Stomach (tissue), 9 donors: ENCODE measurements around the gene NEK10. TPM values are rescaled to one million over a fixed set of nuclear protein-coding genes. Genes with fewer than 3 reads are reported as not detected.

Experiments used
- DNase-seq, 2 donors: peaks; one replicate each; pipeline versions ENCODE4 v3.0.0 to v3.0.0-alpha.2; 2013 to 2019
- H3K27ac ChIP-seq, 5 donors: fragments of 200-600 bp in 4 of 5; sonication (generic) in 4 of 5; one replicate each; pipeline ENCODE4 v1.5.1; 2013 to 2019; ENCODE audit warnings: mild to moderate bottlenecking in 1 of 5, moderate library complexity in 1 of 5
- H3K27me3 ChIP-seq, 3 donors: fragments of 200-600 bp; sonication (generic); one replicate each; pipeline ENCODE4 v1.5.1; 2017 to 2019; ENCODE audit warnings: mixed run types in 1 of 3
- H3K36me3 ChIP-seq, 4 donors: fragments of 200-600 bp; sonication (generic); 1 replicate in 3 of 4; 2 replicates in 1 of 4; pipeline ENCODE4 v1.5.1; 2016 to 2019
- H3K4me1 ChIP-seq, 4 donors: fragments of 200-600 bp; sonication (generic); one replicate each; pipeline ENCODE4 v1.5.1; 2016 to 2019
- H3K4me3 ChIP-seq, 4 donors: fragments of 200-600 bp; sonication (generic) in 3 of 4; one replicate each; pipeline ENCODE4 v1.5.1; 2016 to 2019; ENCODE audit warnings: mild to moderate bottlenecking in 1 of 4
- H3K9me3 ChIP-seq, 4 donors: fragments of 200-600 bp; sonication (generic); one replicate each; pipeline ENCODE4 v1.5.1; 2016 to 2019
- EP300 ChIP-seq: sonication (generic); formaldehyde crosslinking; IDR thresholded peaks from one replicate; pipeline ENCODE4 v1.6.1; 2017; ENCODE audit warnings: antibody characterized with exemption
- POLR2A ChIP-seq, 4 donors: fragments of 450-650 bp; IDR thresholded peaks; one replicate each; pipeline ENCODE4 v1.6.1; 2016; ENCODE audit warnings: antibody characterized with exemption in 4 of 4, control low read depth in 2 of 4, mild to moderate bottlenecking in 1 of 4, moderate library complexity in 1 of 4
- POLR2AphosphoS5 ChIP-seq, 3 donors: sonication (generic); formaldehyde crosslinking; IDR thresholded peaks; one replicate each; pipeline ENCODE4 v1.6.1; 2016; ENCODE audit warnings: antibody characterized with exemption in 3 of 3
- WGBS, 5 donors: extraction: QIAGEN DNeasy Blood & Tissue Kit in 3 of 5; methylation state at CpG; one replicate each; pipeline versions ENCODE4 v1.1.5 to v1.1.7; 2013 to 2018; 5-methylcytosine and 5-hydroxymethylcytosine counted together
- intact Hi-C: fragments of 100-400 bp; cut with DNase I; formaldehyde crosslinking; loops from one replicate; pipeline ENCODE4 v1.15.1; 2023; ENCODE audit warnings: low total_unique reads
- polyA plus RNA-seq, 3 donors: library from polyadenylated mRNA; stranded (reverse); fragments of 200-250 nt; gene quantifications; one replicate each; pipeline ENCODE4 v1.2.3, GENCODE V29; 2013
- total RNA-seq, 5 donors: library from RNA; depleted of rRNA; stranded (reverse); fragments of >200 nt; gene quantifications; one replicate each; pipeline versions ENCODE4 v1.1.0 to v1.2.3, GENCODE V29; 2014 to 2016
- TF ChIP-seq, protein P1 (sequence below), 7 experiments: fragments of 450-650 bp in 4 of 7; fragments of 200-600 bp in 3 of 7; sonication (generic) in 3 of 7; IDR thresholded peaks; one replicate each; pipeline ENCODE4 v1.5.1; 2016 to 2019; ENCODE audit warnings: antibody characterized with exemption in 7 of 7, control low read depth in 2 of 7, mild to moderate bottlenecking in 1 of 7
- donor health status: healthy with polysubstance abuse.
- donor health status: Bipolar disorder and iron deficiency.
- donor health status: healthy.

The NEK10 gene
- total and polyA plus RNA-seq, 8 donors: 0.61 to 14.3 (median 1.2) TPM; not detected in 3

DNA sequence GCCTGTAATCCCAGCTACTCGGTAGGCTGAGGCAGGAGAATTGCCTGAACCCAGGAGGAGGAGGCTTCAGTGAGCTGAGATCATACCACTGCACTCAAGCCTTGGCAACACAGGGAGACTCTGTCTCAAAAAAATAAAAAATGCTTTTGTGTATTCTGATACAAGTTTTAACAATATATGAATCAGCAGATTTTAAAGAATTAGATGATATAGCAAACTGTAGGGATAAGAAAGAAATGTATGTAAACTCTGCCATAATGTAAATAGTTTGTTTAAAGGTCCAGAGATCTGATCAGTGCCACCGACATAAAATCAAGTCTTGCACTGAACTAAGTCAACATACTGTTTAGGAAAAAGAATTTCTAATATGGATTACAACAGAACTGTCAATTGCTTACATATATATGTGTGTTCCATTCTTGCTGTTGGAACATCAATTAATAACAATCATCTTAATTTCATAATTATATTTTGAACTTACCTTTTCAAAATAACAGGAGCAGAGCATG, 208.3 kb downstream of the NEK10 start:
- no peak for DNase-seq
- H3K4me1 ChIP-seq: no peaks in the 10 kb centered on the region
- no peak overlapping the region for H3K4me3 ChIP-seq
- no peak overlapping the region for H3K27ac ChIP-seq
- no peaks in the 10 kb centered on the region for H3K9me3 ChIP-seq
- no peaks in the 10 kb centered on the region for H3K36me3 ChIP-seq
- no peak for TF ChIP-seq POLR2AphosphoS5 (IDR thresholded peaks at IDR 0.05)
- no peak for TF ChIP-seq POLR2A (IDR thresholded peaks at IDR 0.05)
- no peak for TF ChIP-seq EP300
- TF ChIP-seq, protein P1, sequence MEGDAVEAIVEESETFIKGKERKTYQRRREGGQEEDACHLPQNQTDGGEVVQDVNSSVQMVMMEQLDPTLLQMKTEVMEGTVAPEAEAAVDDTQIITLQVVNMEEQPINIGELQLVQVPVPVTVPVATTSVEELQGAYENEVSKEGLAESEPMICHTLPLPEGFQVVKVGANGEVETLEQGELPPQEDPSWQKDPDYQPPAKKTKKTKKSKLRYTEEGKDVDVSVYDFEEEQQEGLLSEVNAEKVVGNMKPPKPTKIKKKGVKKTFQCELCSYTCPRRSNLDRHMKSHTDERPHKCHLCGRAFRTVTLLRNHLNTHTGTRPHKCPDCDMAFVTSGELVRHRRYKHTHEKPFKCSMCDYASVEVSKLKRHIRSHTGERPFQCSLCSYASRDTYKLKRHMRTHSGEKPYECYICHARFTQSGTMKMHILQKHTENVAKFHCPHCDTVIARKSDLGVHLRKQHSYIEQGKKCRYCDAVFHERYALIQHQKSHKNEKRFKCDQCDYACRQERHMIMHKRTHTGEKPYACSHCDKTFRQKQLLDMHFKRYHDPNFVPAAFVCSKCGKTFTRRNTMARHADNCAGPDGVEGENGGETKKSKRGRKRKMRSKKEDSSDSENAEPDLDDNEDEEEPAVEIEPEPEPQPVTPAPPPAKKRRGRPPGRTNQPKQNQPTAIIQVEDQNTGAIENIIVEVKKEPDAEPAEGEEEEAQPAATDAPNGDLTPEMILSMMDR (IDR thresholded peaks at IDR 0.05): no peak
- intact Hi-C loops: no loop called here
- no peaks in the 10 kb centered on the region for H3K27me3 ChIP-seq
- WGBS, 5 donors: 55 to 66% (median 60%) methylated on average over 2 of the region's 2 CpGs

DNA sequence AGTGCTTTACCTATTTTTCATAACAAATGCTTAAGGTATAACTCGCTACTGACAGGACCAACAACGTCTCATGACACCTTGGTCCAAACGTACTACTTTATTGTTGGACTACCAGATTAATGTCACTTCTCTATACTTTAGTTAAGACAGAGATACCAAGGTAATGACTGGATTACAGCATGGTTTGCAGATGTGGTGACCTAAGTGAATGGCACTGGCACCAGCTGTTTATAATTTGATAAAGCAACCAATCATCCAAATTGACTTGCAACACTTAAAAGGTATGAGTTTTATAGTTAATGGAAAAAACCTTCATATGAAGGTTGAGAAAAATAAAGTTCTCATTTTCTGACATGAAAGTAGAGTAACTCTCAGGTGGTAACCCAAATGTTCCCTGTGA, 209.0 kb downstream of the NEK10 start:
- no peak for TF ChIP-seq EP300
- TF ChIP-seq POLR2AphosphoS5 (IDR thresholded peaks at IDR 0.05): no peak
- no peak for TF ChIP-seq POLR2A (IDR thresholded peaks at IDR 0.05)
- TF ChIP-seq, protein P1 (IDR thresholded peaks at IDR 0.05): no peak
- no peak overlapping the region for H3K27ac ChIP-seq

DNA sequence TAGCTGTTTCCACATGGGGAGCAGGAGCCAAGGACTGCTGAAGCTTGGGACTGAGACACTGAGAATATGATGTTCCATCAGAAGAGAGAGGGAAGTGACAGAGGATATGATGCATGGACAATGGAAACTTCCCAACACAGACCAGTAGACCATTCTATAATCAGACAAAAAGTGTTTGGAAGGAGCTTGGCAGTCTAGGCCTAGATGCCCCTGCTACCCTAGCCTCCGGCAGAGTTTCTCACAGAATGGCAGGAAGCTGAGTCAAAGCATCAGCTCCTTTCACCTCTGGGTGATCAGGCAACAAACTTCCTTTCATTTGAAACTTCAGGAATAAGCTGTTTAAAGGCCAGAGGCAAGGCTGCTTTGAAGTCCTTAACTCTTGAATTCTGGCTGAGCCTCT, 222.0 kb downstream of the NEK10 start:
- Histone ChIP-seq H3K36me3 (no peaks in the 10 kb centered on the region), H3K4me3 (no peak overlapping the region), H3K4me1 (no peaks in the 10 kb centered on the region), H3K9me3 (no peaks in the 10 kb centered on the region), H3K27me3 (no peaks in the 10 kb centered on the region), H3K27ac (no peak overlapping the region)
- intact Hi-C loops: loop anchor here (10.0 kb wide), 1 partner anchor 318 kb away; no protein-coding TSS in a partner anchor
- WGBS, 5 donors: 73 to 87% (median 80%) methylated on average over 1 of the region's 1 CpG
- no peak for DNase-seq
- no peak for TF ChIP-seq EP300
- no peak for TF ChIP-seq POLR2AphosphoS5 (IDR thresholded peaks at IDR 0.05)
- TF ChIP-seq POLR2A (IDR thresholded peaks at IDR 0.05): no peak
- TF ChIP-seq, protein P1 (IDR thresholded peaks at IDR 0.05): no peak

More for the DNA sequence above, 209.0 kb downstream of the NEK10 start:
- intact Hi-C loops: no loop called here
- 89 to 100% (median 96%) methylated on average over 3 of the region's 3 CpGs for WGBS, 5 donors
- Histone ChIP-seq H3K4me3 (no peak overlapping the region), H3K36me3 (no peaks in the 10 kb centered on the region), H3K27me3 (no peaks in the 10 kb centered on the region), H3K4me1 (no peaks in the 10 kb centered on the region), H3K9me3 (no peaks in the 10 kb centered on the region)
- no peak for DNase-seq

DNA sequence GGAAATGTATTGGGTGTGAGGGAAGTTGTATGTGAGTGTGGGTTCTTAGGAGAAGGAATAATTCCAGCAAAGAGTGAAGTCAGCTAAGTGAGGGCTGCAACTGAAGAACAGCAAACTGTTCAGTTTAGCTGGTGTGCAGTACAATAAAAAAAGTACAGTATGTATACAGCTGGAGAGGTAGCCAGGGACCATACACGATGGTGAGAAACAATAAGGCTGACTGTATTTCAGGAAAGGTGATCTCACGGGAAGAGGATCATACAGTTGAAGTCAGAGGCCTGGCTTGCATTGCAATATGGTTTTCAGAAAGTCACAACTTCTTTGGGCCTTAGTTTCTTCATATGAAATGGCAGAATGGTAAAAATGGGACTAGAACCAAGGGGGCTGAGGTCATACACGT, 222.4 kb downstream of the NEK10 start:
- 75 to 83% (median 78%) methylated on average over 3 of the region's 3 CpGs for WGBS, 5 donors
- Histone ChIP-seq H3K9me3 (peaks cover 0 to 3% (median 0%) of the 10 kb centered on the region in 4 donors), H3K4me3 (no peak overlapping the region), H3K4me1 (no peaks in the 10 kb centered on the region), H3K27me3 (no peaks in the 10 kb centered on the region), H3K27ac (no peak overlapping the region), H3K36me3 (no peaks in the 10 kb centered on the region)
- TF ChIP-seq POLR2A (IDR thresholded peaks at IDR 0.05) (no peak), POLR2AphosphoS5 (IDR thresholded peaks at IDR 0.05) (no peak), EP300 (no peak)
- TF ChIP-seq, protein P1 (IDR thresholded peaks at IDR 0.05): no peak
- no peak for DNase-seq
- intact Hi-C loops: loop anchor here (10.0 kb wide), 1 partner anchor 318 kb away; no protein-coding TSS in a partner anchor
